Measurements from ENCODE around the gene HEPHL1.

- TF ChIP-seq CTCF (IDR thresholded peaks at IDR 0.05; ENCODE audit: insufficient read depth, low read depth, low read length) (no peak), EZH2 (IDR thresholded peaks at IDR 0.05; ENCODE audit: insufficient read depth, low read length) (no peak)
Measured at GRCh38 chr11:94032725-94033124, 11.6 kb downstream of the HEPHL1 start.
